Activated CD4-positive, alpha-beta T cell treated with anti-CD3 and anti-CD28 coated beads, Interleukin-2, amount 10 ng/mL, durations not matched to agents 24 days and 14 days (primary cell): Measurements from ENCODE around the gene C6orf120. TPM values are rescaled to one million over a fixed set of nuclear protein-coding genes. Genes with fewer than 3 reads are reported as not detected.

Source experiments
- DNase-seq: peaks from one replicate; pipeline ENCODE4 v3.0.0; 2022
- H3K27ac Mint-ChIP-seq: one replicate; pipeline ENCODE4 v1.8.0; 2022; ENCODE audit warnings: mild to moderate bottlenecking, mixed read lengths
- H3K27me3 Mint-ChIP-seq: one replicate; pipeline ENCODE4 v1.8.0; 2022; ENCODE audit warnings: mixed read lengths
- H3K36me3 Mint-ChIP-seq: one replicate; pipeline ENCODE4 v1.8.0; 2022; ENCODE audit warnings: low read depth, mild to moderate bottlenecking, mixed read lengths
- H3K4me1 Mint-ChIP-seq: one replicate; pipeline ENCODE4 v1.8.0; 2021; ENCODE audit warnings: mixed read lengths
- H3K4me3 Mint-ChIP-seq: one replicate; pipeline ENCODE4 v1.8.0; 2022; ENCODE audit warnings: mild to moderate bottlenecking, moderate library complexity, mixed read lengths
- H3K9me3 Mint-ChIP-seq: one replicate; pipeline ENCODE4 v1.8.0; 2021; ENCODE audit warnings: mixed read lengths
- intact Hi-C: fragments of 100-400 bp; cut with micrococcal nuclease; formaldehyde crosslinking; loops from one replicate; pipeline ENCODE4 v1.15.1; 2023
- total RNA-seq: library from RNA; stranded (reverse); gene quantifications from 2 replicates; pipeline ENCODE4 v1.2.3, GENCODE V29; 2022

Gene C6orf120
- total RNA-seq, result 23.2 and 23.8 TPM in 2 replicates

DNA sequence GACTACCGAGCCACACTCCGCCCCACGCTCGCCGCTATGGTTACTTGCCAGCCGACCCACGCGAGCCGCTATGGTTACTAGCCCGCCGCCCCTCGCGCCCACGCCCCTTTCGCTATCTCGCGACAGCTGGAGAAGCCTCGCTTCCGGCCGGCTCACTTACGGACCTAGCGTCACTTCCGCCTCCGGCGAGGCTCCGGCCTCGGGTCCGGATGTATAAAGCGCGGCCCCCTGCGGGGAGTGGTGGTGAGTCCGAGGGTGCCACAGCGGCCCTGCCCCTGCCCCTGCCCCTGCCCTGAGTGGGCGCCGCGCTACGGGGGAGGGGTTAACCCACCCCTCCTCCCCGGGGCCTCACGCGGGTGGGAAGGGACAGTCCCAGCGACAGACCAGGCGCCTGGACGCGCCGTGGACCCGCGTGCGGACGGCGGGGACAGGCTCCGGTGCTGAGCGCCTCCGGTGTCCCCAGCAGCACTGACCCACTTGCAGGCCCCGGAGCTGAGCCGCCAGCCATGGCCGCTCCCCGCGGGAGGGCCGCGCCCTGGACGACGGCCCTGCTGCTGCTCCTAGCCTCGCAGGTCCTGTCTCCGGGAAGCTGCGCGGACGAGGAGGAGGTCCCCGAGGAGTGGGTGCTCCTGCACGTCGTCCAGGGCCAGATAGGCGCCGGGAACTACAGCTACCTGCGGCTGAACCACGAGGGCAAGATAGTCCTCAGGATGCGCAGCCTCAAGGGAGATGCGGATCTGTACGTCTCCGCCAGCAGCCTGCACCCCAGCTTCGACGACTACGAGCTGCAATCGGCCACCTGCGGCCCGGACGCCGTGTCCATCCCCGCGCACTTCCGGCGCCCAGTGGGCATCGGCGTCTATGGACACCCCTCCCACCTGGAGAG is at the start of gene C6orf120, which contains the start of gene WDR27:
TSS of gene C6orf120 (plus strand) at position 173 of the 886 bp plus-strand sequence. CDS start at position 507, 334 bp downstream.
TSS of gene WDR27 (minus strand) at position 76 of the 886 bp plus-strand sequence. CDS start 13,024 bp downstream, outside the sequence.
- Mint-ChIP-seq H3K4me1 (peaks cover 29% of the 10 kb centered on the region), H3K9me3 (no peaks in the 10 kb centered on the region), H3K27me3 (no peaks in the 10 kb centered on the region), H3K36me3 (peaks cover 27% of the 10 kb centered on the region), H3K4me3 (peak within 1 kb of the TSS; percentile 94), H3K27ac (peak within 1 kb of the TSS; percentile 89)
- intact Hi-C loops, result loop anchor here (1.0 to 5.0 kb wide), 7 partner anchors 21 to 880 kb away; partner anchors contain the start of genes DYNLT2, ERMARD, FAM120B and PDCD2
- DNase-seq, result peak; percentile 99

GRCh38 chr6:169652896-169653295 is 49.0 kb upstream of the C6orf120 start:
- intact Hi-C loops, result no loop called here
- Mint-ChIP-seq H3K9me3 (no peaks in the 10 kb centered on the region), H3K4me1 (peaks cover 7% of the 10 kb centered on the region)

DNA sequence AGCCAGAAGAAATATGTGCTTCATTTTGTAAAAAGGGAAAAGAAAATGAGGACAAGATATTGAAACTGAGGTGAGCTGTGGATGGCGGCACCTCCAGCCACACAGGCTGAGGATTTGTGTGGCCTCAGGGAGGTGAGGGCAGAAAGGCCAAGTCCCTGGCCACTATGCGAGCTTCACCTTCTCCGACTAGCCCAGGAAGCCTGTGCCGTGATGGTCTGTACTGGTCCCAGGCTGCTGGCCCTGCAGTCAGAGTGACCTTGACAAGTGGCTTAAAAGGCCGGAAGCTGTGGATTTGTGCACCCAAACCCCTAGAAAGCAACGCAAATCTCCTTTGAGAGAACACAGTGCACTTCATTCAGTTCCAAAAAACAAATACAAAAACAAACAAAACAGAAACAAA is 48.2 kb upstream of the C6orf120 start:
- intact Hi-C loops, result loop anchor here (2.0 kb wide), 1 partner anchor 47 kb away; no protein-coding TSS in a partner anchor
- peaks cover 7% of the 10 kb centered on the region for H3K4me1 Mint-ChIP-seq
- no peaks in the 10 kb centered on the region for H3K9me3 Mint-ChIP-seq
- H3K27me3 Mint-ChIP-seq, result no peaks in the 10 kb centered on the region
- no peak for DNase-seq
- peaks cover 2% of the 10 kb centered on the region for H3K36me3 Mint-ChIP-seq
- no peak overlapping the region for H3K4me3 Mint-ChIP-seq
- H3K27ac Mint-ChIP-seq, result no peak overlapping the region

More at GRCh38 chr6:169652896-169653295, 49.0 kb upstream of the C6orf120 start:
- no peak overlapping the region for H3K27ac Mint-ChIP-seq
- H3K27me3 Mint-ChIP-seq, result no peaks in the 10 kb centered on the region
- no peak overlapping the region for H3K4me3 Mint-ChIP-seq
- DNase-seq, result no peak
- peaks cover 2% of the 10 kb centered on the region for H3K36me3 Mint-ChIP-seq

- DNase-seq, result peak; percentile 92
- Mint-ChIP-seq H3K4me3 (peak overlapping the region; percentile 91), H3K27me3 (no peaks in the 10 kb centered on the region), H3K4me1 (peaks cover 7% of the 10 kb centered on the region), H3K36me3 (peaks cover 2% of the 10 kb centered on the region), H3K9me3 (no peaks in the 10 kb centered on the region), H3K27ac (peak overlapping the region; percentile 75)
- intact Hi-C loops, result loop anchor here (2.0 kb wide), 1 partner anchor 46 kb away; no protein-coding TSS in a partner anchor
Measured at GRCh38 chr6:169654598-169655391, 47.1 kb upstream of the C6orf120 start.

- Mint-ChIP-seq H3K27ac (no peak overlapping the region), H3K36me3 (peaks cover 2% of the 10 kb centered on the region), H3K4me3 (no peak overlapping the region), H3K27me3 (no peaks in the 10 kb centered on the region), H3K9me3 (no peaks in the 10 kb centered on the region), H3K4me1 (peaks cover 7% of the 10 kb centered on the region)
- DNase-seq, result no peak
- intact Hi-C loops, result no loop called here
Measured at GRCh38 chr6:169656546-169657283, 45.2 kb upstream of the C6orf120 start.

DNA sequence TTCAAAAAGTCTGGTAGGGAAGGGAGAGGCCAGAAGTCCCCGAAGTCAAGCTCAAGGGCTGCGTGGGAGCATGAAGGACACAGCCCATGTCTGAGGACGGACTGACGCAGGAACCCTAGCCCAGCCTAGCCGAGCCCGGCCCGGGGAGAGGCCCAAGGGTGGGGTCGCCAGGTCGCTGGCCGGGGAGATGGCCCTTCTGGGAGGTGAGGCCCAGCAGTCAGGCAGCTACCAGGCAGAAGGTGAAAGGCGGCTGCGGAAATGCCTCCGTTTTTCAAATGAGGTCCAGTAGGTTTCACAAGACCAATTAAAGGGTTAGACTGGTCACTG is 44.7 kb upstream of the C6orf120 start:
- H3K4me3 Mint-ChIP-seq, result no peak overlapping the region
- no peaks in the 10 kb centered on the region for H3K27me3 Mint-ChIP-seq
- peaks cover 2% of the 10 kb centered on the region for H3K36me3 Mint-ChIP-seq
- DNase-seq, result no peak
- H3K9me3 Mint-ChIP-seq, result no peaks in the 10 kb centered on the region
- peaks cover 7% of the 10 kb centered on the region for H3K4me1 Mint-ChIP-seq
- no peak overlapping the region for H3K27ac Mint-ChIP-seq
- intact Hi-C loops, result no loop called here

DNA sequence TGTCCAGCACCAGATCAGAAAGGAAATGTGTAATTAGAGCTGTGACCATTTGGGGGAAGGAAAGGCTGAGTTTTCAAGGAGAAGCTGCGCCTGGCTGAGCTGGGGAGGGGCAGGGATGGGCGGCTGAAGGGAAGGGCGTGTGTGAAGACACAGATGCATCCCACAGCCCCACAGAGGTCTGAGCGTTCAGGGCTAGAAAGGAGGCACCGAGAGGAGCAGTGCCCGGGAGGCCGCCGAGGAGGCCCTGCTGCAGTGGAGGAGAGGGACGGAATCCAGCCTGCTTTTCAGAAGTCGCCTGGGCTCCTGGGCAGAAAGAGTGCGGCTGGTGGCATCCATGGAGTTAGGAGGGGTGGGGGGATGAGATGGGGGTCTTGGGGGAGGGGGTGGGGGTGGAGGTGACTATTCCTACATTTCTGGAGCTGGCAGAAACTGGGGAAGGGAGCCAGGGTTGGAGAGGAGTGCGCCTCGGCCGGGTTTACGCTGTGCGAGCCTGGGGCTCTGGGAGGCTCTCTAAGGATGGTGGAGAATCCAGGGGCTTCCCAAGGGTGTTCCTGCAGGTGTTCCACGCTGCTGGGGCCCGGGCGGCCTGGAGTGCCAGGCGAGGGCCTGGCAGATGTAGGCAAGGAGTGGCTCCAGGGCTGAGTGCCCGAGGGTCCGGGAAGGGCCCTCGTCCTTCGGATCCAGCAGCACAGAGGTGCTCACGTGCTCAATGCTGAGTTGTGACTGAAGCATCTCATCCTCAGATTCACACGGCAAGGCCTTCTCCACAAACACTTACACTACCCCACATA is 41.9 kb upstream of the C6orf120 start:
- intact Hi-C loops, result no loop called here
- peaks cover 6% of the 10 kb centered on the region for H3K36me3 Mint-ChIP-seq
- H3K4me1 Mint-ChIP-seq, result peaks cover 4% of the 10 kb centered on the region
- no peaks in the 10 kb centered on the region for H3K27me3 Mint-ChIP-seq
- no peaks in the 10 kb centered on the region for H3K9me3 Mint-ChIP-seq
- H3K4me3 Mint-ChIP-seq, result no peak overlapping the region
- DNase-seq, result no peak
- H3K27ac Mint-ChIP-seq, result no peak overlapping the region

DNA sequence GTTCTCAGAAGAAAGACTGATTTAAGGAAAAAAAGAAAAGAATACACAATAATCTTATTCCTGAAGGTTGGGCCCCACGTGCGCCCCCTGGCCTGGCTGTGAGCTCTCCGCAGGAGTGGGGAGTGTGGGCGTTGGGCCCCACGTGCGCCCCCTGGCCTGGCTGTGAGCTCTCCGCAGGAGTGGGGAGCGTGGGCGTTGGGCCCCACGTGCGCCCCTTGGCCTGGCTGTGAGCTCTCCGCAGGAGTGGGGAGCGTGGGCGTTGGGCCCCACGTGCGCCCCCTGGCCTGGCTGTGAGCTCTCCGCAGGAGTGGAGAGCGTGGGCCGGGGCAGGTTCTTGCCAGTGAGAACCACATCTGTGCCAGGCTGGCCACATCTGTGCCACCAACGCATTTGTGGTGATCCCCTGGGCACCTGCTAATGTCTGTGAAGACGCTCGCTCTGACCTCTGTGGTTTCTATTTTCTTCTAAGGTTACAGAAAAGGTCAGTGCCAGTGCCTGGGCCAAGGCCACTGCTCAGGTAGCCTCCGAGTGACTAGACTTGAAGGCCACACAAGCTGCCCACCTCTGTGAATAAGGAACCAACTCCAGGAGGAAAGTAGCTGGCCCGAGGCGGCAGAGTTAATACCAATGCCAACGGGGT is 41.1 kb upstream of the C6orf120 start:
- no peaks in the 10 kb centered on the region for H3K27me3 Mint-ChIP-seq
- no peaks in the 10 kb centered on the region for H3K4me1 Mint-ChIP-seq
- no peak for DNase-seq
- peaks cover 6% of the 10 kb centered on the region for H3K36me3 Mint-ChIP-seq
- intact Hi-C loops, result no loop called here
- H3K4me3 Mint-ChIP-seq, result no peak overlapping the region
- H3K9me3 Mint-ChIP-seq, result no peaks in the 10 kb centered on the region
- no peak overlapping the region for H3K27ac Mint-ChIP-seq

GRCh38 chr6:169661391-169661756 is 40.6 kb upstream of the C6orf120 start:
- no peak overlapping the region for H3K27ac Mint-ChIP-seq
- H3K27me3 Mint-ChIP-seq, result no peaks in the 10 kb centered on the region
- DNase-seq, result no peak
- no peak overlapping the region for H3K4me3 Mint-ChIP-seq
- intact Hi-C loops, result no loop called here
- H3K36me3 Mint-ChIP-seq, result peaks cover 4% of the 10 kb centered on the region
- H3K4me1 Mint-ChIP-seq, result no peaks in the 10 kb centered on the region
- H3K9me3 Mint-ChIP-seq, result no peaks in the 10 kb centered on the region

GRCh38 chr6:169663468-169663867 is 38.5 kb upstream of the C6orf120 start:
- no peaks in the 10 kb centered on the region for H3K27me3 Mint-ChIP-seq
- no peaks in the 10 kb centered on the region for H3K9me3 Mint-ChIP-seq
- H3K36me3 Mint-ChIP-seq, result peaks cover 4% of the 10 kb centered on the region
- no peak for DNase-seq
- no peaks in the 10 kb centered on the region for H3K4me1 Mint-ChIP-seq
- no peak overlapping the region for H3K27ac Mint-ChIP-seq
- no peak overlapping the region for H3K4me3 Mint-ChIP-seq
- intact Hi-C loops, result no loop called here

- DNase-seq, result no peak
- intact Hi-C loops, result no loop called here
- Mint-ChIP-seq H3K4me3 (no peak overlapping the region), H3K27me3 (no peaks in the 10 kb centered on the region), H3K4me1 (no peaks in the 10 kb centered on the region), H3K27ac (no peak overlapping the region), H3K9me3 (no peaks in the 10 kb centered on the region), H3K36me3 (peaks cover 4% of the 10 kb centered on the region)
Measured at GRCh38 chr6:169664227-169664626, 37.7 kb upstream of the C6orf120 start.

- H3K36me3 Mint-ChIP-seq, result peaks cover 6% of the 10 kb centered on the region
- intact Hi-C loops, result no loop called here
- H3K27me3 Mint-ChIP-seq, result no peaks in the 10 kb centered on the region
- no peak overlapping the region for H3K27ac Mint-ChIP-seq
- no peak overlapping the region for H3K4me3 Mint-ChIP-seq
- no peak for DNase-seq
- peaks cover 6% of the 10 kb centered on the region for H3K4me1 Mint-ChIP-seq
- H3K9me3 Mint-ChIP-seq, result no peaks in the 10 kb centered on the region
Measured at GRCh38 chr6:169665289-169665688, 36.6 kb upstream of the C6orf120 start.
